IPS-11a (cell line): ENCODE results near the gene MED8.

Source experiments
- H3K4me3 ChIP-seq: one replicate; pipeline ENCODE4 v1.5.1; 2013; ENCODE audit warnings: low read depth, low read length, control low read depth

Gene MED8

GRCh38 chr1:43337588-43337987, 52.0 kb downstream of the MED8 start, which contains the start of gene MPL:
MPL (plus strand) TSS chr1:43337818; CDS start chr1:43337849, 31 bp downstream.
- no peak within 1 kb of the TSS for H3K4me3 ChIP-seq

GRCh38 chr1:43334453-43335205, 55.0 kb downstream of the MED8 start:
- no peak overlapping the region for H3K4me3 ChIP-seq
